Stimulated activated CD4-positive, alpha-beta T cell treated with anti-CD3 and anti-CD28 coated beads, Interleukin-4, amount 100 ng/mL, for 48 hours (primary cell): ENCODE measurements around the gene ATP6V1F.

Source experiments
- DNase-seq, 2 donors: peaks; one replicate each; pipeline ENCODE4 v3.0.0-alpha.2; 2020; ENCODE audit warnings: low read depth in 2 of 2

ATP6V1F gene

GRCh38 chr7:128882134-128882533 is 19.5 kb downstream of the ATP6V1F start:
- no peak for DNase-seq

DNA sequence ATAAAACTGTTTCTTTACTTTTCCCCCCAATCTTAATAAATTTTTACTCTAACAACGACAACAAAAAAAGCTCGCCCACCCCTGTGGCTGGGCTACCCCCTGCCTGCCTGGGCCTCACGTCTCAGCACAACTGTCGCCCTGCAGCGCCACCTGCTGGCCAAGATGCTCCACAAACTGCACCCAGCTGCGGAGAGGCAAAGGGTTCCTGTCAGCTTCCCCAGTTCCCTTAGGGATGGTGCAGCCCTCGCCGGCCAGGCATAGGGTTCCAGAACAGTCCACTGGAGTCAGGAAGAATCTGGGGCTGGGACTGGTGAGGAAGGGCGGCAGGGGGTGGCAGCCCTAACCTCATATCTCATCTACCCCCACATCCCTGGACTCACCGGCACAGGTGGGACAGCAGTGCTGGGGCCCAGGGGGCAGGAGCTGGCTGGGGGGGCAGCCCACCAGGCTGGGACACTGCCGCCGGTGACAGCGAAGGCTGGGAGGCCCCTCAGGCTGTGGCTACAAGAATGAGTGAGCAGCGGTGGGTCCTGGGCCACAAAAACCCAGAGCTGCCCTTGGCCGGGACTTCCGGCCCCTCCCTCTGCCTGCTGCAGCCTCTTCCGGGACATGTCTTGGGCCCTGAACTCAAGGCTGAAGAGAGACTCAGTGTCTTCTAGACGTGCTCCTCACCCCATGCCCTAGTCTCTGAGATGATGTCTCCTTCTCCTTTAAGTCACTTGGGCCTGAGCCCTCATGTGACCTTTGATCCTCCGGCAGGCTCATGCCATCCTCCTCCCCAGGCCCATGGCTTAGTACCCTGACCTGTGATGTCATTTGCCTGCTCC is 21.2 kb downstream of the ATP6V1F start:
- peak; percentile 75 to 90 for DNase-seq

- no peak for DNase-seq
These were observed 22.1 kb downstream of the ATP6V1F start for GRCh38 chr7:128884561-128885369.

GRCh38 chr7:128885370-128886187 is 22.9 kb downstream of the ATP6V1F start:
- DNase-seq: no peak

DNA sequence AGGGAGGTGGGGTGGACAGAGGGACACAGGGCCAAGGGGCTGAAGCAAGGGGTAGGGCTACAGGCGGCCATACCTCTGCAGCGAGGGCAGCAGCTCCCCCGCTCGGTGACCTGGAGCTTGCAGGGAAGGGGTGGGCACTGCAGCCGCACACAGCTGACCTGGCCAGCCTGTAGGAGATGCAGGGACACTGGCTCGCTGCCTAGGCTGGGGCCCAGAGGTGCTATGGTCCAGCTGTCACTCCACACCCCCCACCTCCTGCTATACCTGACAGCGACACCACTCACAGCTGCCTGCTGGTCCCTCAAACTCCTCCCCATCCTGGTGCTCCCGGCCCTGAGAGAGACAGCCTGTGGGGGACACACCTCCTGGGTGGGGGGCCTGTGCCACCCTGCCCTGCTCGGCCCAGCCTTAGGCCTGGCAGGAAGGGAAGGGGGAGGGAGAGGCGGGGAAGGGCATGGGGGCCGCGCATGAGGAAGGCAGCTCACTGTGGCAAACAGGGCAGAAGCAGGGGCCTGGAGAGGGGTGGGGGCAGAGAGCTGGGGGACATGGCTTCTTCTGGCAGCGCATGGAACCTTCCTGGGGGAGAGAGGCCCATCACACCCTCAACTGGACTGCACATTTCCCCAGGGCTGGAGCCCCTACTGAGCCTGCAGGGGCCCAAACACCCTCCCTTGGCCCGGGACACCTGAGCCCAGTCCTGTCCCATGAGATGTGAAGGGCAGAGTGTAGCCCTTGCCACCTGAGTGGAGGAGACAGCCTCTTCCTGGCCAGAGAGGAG is 23.9 kb downstream of the ATP6V1F start:
- DNase-seq: no peak

- no peak for DNase-seq
These were observed 24.7 kb downstream of the ATP6V1F start for GRCh38 chr7:128887169-128888038.

DNA sequence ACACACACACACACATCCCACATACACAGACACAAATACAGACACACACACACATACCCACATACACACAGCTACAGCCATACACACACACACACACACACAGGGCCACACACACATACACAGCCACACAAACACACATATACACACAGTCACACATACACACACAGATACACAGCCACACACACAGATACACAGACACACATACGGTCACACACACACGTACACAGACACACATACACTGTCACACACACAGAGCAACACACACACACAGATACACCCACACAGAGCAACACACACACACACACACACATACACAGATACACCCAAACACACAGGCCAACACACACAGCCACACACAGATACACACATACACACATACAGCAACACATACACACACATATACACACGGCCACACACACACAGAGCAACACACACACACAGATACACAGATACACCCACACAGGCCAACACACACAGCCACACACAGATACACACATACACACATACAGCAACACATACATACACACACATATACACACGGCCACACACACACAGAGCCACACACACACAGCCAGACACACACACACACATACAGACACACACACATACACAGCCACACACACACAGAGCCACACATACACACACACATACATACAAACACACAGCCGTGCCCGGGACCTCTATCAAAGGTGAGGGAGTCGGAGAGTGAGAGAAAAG is 25.5 kb downstream of the ATP6V1F start:
- no peak for DNase-seq

GRCh38 chr7:128888756-128889095 is 26.1 kb downstream of the ATP6V1F start:
- no peak for DNase-seq

DNA sequence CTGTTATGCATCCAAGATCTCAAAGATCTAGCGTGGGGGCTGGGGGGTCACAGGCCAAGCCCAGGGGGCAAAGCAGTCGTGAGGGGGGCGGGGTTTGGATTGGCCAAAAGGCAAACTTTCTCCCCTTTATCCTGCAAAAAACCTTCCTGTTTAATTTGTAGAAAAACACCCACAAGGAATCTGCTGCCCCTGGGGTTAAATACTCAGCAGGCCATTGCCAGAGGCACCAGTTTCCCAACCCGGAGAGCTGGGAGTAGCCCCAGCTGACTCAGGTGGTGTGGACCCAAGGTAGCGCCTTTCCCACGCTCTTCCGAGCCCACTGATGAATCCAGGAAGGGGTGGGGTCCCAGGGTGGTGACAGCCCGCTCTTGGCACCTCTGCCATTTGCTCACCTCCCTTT is 26.5 kb downstream of the ATP6V1F start:
- no peak for DNase-seq

GRCh38 chr7:128890306-128891109 is 27.9 kb downstream of the ATP6V1F start:
- no peak for DNase-seq

DNA sequence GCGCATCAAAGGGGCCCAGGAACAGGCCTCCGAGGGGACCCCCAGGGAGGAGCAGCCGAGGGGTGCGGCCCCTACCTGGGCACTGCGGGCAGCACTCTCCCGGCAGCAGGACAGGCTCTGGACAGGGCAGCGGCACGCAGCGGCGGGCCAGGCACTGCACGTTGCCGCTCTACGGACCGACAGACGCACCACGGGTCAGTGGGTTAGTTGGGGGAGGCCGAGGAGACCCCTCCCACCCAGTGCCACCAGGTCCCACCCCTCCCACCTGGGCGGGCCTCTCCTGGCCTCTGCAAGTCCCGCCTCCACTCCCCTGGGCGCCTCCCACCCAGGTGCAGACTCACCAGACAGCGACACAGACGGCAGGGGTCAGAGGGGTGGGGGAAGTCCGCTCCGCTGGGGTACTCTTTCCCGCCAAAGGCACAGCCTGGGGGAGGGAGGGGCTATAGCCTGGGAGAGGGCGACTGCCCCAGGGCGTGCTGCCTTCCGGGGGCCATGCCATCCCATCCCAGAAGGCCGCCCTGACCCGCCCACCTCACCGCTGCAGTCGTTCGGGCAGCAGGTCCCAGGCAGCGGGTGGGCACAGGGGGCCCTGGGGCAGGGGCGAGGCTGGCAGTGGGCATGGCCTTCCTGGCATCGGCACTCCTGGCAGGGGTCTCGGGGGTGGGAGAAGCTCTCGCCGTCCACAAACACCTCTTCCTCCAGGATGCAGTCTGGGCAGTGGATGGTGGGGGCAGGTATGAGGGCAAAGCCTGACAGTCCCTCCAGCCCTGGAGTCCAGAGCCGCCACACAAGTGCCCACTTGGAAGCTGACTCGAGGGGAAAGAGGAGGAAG is 28.7 kb downstream of the ATP6V1F start:
- DNase-seq: no peak

DNA sequence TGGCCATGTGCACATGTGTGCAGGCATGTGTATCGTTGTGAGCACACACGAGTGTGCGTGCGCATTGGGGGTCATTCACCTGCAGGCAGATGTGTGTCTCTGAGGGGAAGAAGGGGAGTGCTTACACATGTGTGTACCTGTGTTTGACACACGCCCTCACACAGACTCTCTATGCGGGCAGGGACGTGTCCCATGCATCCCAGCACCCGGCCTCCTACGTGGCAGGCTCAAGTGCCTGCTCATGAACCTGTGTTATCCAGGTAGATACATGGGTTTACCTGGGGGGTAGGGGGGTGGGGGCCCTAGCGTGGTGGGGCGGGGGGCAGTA is 29.2 kb downstream of the ATP6V1F start:
- DNase-seq: no peak

DNA sequence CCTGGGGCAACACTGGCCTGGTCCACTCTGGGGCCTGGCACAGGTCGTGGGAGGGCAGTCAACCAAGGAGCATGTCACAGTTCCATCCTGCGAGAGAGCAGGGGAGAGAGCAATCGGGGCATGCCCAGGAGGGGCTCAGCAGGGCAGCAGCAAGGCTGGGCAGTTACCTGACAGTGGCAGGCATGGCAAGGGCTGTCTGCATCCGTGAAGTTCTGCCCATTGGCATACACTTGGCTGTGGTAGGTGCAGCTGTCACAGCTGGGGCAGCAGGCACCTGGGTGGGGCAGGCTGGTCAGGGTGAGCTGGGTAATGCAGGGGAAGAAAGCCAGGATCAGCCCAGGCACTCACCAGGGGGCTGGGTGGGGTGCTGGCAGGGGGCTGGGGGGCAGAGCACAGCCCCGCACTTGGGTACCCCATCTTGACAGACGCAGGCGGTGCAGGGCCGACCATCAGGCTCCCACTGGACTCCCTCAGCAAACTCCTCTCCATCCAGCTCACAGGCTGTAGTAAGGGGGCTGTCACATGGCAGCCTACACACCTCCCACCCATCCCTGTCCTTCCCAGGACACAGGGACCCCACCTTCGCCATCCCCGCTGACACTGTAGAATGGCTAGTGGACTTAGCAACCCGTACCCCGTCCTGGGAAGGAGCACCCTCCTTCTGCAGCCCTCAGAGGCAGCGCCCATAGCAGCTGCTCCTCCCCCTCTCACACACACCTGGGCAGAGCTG is 30.0 kb downstream of the ATP6V1F start:
- no peak for DNase-seq

GRCh38 chr7:128893251-128894100 is 30.8 kb downstream of the ATP6V1F start:
- no peak for DNase-seq

GRCh38 chr7:128894101-128894440 is 31.4 kb downstream of the ATP6V1F start:
- no peak for DNase-seq

- no peak for DNase-seq
These were observed 32.7 kb downstream of the ATP6V1F start for GRCh38 chr7:128895320-128895719.

DNA sequence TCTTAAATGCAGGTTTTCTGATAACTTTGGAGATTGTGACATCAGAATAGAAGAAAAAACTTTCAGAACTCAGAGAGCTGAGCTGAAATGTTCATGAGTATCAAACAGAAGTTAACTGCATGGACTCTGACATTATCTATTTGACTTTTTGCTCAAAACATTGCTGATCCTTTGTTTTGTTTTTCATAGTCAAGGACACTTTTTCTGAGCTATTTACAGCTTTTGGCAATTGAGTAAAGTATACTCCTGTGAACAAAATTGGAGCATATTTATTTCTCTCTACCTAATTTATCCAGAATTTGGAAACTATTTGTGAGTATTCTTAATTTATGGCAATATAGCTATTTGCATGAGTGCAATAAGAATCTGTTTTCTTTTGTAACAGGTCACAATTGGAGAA is 36.7 kb downstream of the ATP6V1F start:
- DNase-seq: no peak
